ENCODE results near the gene TRIP13.
"Not testable (repeated sequence)": the region's sequence is repeated elsewhere in the genome, so short reads cannot be mapped to it uniquely, and the experiment has no call there.

The TRIP13 gene, protein sequence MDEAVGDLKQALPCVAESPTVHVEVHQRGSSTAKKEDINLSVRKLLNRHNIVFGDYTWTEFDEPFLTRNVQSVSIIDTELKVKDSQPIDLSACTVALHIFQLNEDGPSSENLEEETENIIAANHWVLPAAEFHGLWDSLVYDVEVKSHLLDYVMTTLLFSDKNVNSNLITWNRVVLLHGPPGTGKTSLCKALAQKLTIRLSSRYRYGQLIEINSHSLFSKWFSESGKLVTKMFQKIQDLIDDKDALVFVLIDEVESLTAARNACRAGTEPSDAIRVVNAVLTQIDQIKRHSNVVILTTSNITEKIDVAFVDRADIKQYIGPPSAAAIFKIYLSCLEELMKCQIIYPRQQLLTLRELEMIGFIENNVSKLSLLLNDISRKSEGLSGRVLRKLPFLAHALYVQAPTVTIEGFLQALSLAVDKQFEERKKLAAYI

DNA sequence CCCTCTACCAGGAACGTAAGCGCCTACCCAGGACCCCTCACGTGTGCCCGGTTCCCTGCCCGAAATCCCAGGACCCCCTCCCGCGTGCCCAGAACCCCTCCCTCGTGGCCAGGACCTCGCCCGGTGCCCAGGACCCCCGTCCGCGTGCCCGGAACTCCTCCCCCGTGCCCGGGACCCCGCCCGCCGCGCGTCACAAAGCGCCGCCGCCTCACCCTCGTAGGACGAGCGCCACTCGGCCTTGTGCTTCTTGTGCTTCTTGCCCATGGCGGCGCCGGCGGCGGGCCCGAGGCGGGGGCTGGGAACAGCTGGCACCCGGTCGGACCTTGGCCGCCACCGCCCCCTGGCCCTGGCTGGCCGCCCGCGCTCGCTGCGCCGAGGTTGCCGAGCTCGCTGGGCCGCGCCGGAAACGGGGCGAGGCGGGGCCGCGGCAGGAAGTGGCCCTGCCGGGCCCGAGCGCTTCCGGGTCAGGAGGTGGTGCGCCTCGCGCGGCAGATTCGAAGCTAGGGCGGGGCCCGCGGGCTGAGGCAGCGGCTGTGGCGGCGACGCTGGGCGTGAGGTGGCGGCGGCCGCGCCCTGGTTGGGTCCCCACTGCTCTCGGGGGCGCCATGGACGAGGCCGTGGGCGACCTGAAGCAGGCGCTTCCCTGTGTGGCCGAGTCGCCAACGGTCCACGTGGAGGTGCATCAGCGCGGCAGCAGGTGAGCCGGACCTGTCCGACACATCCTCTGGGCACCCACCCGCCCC is at the start of gene TRIP13, which contains the start of gene BRD9:
Gene TRIP13, plus strand, starts transcription at position 491 of the 743 bp plus-strand sequence. Its CDS starts 115 bp downstream, at position 606.
Gene BRD9, minus strand, starts transcription at position 408 of the 743 bp plus-strand sequence. Its CDS starts 144 bp downstream, at position 264.
- peak; percentile 69 for DNase-seq (ENCODE audit: low read depth)

DNA sequence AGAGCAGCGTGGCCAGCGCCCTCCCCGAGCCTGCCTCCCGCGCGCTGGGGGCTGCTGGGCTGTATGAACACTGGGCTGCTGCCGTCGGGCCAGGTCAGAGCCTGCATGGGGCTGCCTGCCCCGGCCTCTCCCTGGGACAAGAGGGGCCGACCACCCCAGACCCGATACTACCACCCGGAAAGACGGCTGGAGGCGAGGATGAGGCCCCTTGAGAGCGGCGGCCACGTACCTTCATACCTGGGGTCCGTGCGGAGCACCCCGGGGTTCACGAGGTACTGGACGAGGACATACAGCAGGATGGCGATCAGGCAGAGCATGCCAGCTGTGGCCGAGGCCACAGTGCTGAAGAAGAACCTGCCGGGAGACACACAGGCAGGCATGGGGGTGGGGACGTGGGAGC is 49.3 kb upstream of the TRIP13 start:
- not testable (repeated sequence) for DNase-seq (ENCODE audit: low read depth)

DNA sequence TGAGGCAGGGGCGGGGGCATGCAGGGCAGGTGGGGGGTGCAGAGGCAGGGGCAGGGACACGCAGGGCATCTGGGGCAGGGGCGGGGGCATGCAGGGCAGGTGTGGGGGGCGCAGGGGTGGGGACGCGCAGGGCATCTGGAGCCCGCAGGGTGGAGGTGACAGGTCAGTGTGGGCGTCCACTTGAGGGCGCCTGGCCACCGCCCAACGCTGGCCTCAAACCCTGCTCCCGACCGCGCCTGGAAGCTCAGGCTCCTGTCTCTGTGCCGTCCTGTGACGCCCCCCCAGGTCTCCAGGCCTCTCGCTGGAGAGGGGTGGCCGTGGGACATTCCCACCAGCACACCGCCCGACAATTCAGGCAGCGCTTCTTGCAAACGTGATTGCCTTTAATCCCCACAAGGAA is 48.8 kb upstream of the TRIP13 start:
- DNase-seq (ENCODE audit: low read depth): not testable (repeated sequence)

DNA sequence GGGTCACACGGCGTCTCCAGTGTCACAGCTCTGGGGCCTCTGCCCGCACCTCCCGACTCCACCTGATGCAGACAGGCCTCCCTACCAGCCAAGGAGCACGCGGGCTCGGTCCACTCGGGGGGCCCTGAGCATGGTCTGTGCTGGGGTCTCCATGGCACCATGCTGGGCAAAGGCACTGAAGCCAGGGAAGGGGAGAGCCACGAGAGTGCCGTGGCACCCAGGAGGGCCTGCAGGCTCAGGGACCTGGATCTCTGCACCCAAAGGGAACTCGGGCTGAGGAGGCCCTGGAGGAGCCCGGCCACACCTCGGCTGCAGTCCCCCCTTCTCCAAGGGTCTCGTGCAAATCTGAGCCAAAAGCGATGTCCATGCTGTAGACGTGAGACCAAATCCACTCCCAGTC is 48.3 kb upstream of the TRIP13 start:
- DNase-seq (ENCODE audit: low read depth): not testable (repeated sequence)

DNA sequence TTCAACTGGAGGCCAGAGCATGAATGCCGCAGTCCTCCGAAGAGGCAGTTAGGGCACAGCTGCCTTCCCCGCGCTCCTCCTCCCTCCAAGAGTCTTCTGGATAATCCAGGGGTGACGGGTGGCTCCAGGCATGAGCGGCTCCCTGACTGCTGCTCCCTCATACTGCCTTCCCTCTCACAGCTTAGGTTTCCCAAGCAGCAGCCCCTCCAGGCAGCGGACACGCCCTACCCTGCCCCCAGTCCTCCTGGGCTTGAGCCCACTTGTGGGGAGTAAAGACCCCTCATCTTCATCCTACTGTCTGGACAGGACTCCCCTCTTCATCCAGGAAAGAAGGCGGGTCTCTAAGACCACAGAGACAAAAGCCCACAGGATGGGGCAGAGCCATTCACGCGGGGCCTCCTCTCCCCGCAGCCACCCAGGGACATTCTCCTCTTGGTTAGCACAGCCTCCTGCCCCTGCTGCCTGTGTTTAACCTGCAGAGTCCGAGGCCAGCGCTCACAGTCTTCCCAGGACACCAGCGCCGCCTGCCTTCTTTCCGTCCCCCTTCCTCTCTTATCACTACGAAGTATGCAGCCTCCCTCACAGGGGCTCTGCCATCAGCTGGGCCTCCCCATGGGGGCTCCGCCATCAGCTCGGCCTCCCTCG is 47.5 kb upstream of the TRIP13 start:
- DNase-seq (ENCODE audit: low read depth): not testable (repeated sequence)

DNA sequence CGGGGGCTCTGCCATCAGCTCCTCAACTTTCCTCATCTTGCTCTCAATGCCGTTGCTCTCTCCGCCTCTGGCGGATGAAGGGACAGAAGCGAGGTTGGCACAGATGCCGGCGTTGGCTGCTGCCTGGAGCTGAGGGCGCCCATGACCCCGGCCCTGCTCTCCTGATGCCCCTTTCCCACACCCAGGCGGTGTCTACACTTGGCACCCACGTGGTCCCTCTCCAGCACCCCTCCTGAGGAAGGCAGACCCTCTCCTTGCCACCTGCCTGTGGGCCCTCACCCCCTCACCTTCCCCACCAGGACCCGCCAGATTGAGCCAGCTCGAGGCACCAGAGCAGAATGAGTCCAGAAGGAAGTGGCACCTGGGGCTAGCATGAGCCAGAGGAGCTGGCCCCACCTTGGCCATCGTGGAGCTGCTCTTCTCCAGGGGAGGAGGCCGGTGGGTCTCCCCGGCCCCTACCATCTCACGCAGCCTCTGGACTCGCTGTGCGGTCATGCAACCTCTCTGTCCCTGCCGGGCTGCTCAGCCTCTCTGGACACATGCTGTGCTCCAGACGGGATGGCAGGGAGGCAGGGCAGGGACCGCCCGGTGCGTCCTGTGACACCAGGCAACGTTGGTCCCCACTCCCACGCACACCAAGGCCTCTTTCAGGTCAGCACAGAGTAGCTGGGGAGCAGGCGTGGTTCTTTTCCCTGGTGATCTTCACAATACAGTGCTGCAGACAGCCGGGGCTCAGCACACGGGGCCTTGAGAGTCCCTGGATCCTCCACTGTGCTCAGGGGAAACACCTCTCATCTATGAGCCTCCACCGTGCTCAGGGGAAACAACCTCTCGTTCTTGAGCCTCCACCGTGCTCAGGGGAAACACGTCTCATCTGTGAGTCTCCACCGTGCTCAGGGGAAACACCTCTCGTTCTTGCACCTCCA is 46.7 kb upstream of the TRIP13 start:
- DNase-seq (ENCODE audit: low read depth): not testable (repeated sequence)

DNA sequence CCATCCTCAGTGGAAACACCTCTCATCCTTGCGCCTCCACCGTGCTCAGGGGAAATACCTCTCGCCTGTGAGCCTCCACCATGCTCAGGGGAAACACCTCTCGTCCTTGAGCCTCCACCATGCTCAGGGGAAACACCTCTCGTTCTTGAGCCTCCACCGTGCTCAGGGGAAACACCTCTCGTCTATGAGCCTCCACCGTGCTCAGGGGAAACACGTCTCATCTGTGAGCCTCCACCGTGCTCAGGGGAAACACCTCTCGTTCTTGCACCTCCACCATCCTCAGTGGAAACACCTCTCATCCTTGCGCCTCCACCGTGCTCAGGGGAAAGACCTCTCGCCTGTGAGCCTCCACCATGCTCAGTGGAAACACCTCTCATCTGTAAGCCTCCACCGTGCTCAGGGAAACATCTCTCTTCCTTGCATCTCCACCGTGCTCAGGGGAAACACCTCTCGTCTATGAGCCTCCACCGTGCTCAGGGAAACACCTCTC is 46.0 kb upstream of the TRIP13 start:
- DNase-seq (ENCODE audit: low read depth): not testable (repeated sequence)

DNA sequence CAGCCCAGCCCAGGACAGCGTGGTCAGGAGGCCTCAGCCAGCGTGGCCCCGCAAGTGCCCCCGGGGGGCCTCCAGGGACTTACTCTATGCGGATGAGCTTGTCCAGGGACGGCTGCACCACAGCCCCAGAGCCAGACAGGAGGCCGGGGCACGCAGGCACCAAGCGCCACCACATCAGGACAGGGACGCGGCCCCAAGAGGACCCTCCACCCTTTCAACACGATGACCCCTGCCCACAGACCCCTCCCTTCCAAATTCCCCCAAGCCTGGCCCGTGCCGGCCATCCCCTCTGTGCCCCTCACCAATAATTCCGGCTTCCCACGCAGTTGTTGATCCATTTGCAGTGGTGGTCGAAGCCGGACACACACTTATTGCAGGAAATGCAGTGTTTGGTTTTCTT is 45.5 kb upstream of the TRIP13 start:
- not testable (repeated sequence) for DNase-seq (ENCODE audit: low read depth)

DNA sequence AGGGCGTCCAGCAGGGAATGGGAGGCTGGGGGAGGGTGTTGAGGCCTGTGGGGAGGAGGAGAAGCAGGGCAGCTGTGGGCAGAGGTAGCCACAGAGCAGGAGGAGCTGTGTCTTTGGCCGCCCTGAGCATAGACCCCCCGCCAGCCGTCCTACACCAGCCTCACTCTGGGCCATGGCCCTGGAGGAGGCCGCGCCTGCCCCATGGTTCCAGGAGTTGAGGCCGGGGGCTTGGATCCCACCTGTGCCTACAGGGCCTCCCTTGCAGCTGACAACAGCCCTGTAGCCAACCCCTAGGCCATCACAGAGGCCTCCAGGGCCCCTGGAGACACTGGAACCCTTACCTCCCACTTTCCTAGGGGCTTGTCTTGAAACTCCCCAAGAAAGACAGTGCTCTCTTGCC is 44.9 kb upstream of the TRIP13 start:
- DNase-seq (ENCODE audit: low read depth): not testable (repeated sequence)

DNA sequence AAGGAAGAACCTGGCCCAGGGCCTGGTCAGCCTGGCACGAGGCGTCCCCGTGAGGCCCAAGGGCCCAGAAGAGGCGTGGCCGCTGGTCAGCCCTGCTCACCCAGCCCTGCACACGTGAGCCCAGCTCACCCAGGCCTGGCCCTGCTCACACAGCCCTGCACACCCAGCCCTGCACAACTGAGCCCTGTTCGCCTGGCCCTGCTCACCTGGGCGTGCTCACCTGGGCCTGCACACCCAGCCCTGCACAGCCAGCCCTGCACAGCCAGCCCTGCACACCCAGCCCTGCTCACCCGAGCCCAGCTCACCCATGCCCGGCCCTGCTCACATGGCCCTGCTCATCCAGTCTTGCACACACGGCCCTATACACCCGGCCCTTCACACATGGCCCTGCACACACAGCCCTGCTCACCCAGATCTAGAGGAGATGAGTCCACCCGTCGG is 44.0 kb upstream of the TRIP13 start:
- DNase-seq (ENCODE audit: low read depth): no peak

DNA sequence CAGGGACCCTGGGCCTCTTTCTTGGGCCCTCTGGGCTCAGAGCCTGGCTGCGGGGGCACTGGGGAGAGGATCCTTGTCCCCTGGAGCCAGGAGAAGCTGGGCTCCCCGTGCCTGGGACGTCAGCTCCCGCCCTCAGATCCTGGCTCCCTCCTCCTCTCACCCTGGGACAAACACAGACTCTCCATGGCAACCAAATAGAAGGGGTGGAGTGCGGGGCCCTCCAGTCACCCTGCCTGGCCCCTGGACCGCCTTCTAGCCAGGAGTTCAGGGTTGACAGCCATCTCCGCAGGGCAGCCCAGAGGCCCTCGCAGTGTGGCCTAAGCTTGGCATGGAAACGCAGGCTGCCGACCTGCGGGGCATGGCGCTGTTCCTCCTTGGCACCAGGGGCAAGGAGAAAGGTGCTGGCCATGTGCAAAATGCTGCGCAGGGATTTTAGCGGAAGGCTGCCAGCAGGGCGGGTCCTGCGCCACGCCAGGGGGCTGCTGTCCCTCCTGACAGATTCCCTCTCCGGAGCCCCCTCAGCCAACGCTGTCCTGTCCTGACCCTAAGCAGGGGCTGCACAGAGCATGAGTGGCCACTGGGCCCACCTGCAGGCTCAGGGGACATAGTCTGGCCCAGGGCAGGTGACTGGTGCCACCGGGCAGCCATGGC is 42.9 kb upstream of the TRIP13 start:
- DNase-seq (ENCODE audit: low read depth): no peak

DNA sequence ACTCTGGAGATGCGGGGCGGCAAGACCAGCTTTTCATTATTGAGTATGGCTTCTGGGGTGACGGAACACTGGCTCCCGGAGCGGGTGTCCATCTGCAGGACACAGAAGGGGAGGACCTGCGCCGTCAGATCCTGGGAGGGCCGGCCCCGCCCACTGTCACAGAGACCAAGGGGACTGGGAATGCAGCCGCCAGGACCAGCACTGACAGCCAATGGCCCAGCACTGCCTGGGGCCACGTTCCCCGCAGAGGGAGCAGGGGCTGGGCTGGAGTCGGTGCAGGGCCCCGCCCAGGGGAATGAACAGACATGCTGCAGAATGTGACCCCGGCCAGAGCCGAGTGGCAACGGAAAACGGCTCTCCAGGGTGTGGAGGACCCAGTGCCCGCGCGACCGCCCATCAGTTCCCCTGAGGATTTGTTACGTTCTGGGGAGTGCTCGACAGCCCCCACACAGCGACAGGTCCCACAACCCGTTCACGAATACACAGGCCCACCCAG is 42.1 kb upstream of the TRIP13 start, which contains the start of gene ZDHHC11:
Gene ZDHHC11, minus strand, starts transcription at position 476 of the 496 bp plus-strand sequence. Its CDS starts 384 bp downstream, at position 92.
- no peak for DNase-seq (ENCODE audit: low read depth)

DNA sequence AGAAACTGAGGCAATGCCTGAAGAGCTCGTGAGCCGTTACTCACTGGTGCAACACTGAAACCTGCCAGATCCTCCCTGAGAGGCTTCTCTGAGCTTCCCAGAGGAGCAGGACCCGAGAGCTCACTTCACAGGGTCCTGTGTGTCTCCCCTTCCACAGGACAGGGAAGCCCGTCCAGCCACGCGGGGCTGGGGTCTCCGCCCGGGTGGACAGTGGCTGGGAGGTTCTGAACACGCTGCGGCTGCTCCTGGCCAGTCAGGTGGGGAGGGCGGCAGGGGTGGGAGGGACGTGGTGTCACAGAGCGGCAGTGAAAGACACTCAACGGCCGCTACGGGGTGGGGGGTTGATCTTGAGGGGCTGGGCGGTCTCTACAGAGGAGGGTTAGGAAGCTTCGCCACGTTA is 41.6 kb upstream of the TRIP13 start:
- no peak for DNase-seq (ENCODE audit: low read depth)

DNA sequence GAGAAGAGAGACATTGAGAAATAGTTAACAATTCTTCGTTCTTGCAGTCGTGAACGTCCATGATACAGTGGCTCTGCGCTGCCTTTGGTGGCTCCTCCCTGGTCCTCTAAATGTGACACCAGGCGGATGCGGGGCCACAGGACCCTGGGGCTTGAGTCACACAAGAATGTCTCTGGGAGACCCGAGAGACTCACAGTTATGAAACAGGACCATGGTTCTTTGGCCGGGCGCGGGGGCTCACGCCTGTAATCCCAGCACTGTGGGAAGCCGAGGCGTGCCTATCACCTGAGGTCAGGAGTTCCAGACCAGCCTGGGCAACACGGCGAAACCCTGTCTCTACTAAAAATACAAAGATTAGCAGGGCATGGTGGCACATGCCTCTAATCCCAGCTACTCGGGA is 41.1 kb upstream of the TRIP13 start:
- no peak for DNase-seq (ENCODE audit: low read depth)

DNA sequence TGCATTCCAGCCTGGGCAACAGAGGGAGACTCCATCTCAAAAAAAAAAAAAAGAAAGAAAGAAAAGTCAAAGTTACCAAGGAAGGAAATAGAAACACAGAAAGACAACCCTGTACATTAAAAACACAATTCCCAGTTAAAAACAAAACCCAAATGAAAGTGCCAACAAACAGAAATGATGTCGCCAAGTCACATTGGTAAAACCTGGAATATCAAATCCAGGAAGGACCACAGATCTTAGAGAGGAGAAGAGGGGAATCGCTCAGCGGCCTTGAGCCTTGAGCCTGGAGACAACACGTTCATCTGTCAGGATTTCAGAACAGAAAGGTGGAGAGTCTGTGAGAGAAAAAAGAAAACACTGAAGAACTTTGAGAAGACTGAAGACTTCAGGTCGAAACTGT is 40.7 kb upstream of the TRIP13 start:
- no peak for DNase-seq (ENCODE audit: low read depth)

DNA sequence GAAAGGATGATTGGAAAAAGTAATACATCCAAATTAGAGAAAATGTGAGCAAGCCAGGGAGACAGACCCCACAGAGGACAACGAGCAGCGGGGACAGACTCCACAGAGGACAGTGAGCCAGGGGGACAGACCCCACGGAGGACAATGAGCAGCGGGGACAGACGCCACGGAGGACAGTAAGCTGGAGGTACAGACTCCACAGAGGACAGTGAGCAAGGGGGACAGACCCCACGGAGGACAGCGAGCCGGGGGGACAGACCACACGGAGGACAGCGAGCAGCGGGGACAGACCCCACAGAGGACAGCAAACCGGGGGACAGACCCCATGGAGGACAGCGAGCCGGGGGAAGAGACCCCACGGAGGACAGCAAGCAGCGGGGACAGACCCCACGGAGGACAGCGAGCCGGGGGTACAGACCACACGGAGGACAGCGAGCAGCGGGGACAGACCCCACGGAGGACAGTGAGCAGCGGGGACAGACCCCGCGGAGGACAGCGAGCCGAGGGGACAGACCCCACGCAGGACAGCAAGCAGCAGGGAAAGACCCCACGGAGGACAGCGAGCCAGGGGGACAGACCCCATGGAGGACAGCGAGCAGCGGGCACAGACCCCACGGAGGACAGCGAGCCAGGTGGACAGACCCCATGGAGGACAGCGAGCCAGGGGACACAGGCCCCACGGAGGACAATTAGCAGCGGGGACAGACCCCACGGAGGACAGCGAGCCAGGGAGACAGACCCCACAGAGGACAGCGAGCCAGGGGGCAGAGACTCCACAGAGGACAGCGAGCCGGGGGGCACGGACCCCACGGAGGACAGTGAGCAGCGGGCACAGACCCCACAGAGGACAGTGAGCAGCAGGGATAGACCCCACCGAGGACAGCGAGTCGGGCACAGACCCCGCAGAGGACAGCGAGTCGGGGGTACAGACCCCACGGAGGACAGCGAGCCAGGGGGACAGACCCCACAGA is 40.0 kb upstream of the TRIP13 start:
- DNase-seq (ENCODE audit: low read depth): no peak

DNA sequence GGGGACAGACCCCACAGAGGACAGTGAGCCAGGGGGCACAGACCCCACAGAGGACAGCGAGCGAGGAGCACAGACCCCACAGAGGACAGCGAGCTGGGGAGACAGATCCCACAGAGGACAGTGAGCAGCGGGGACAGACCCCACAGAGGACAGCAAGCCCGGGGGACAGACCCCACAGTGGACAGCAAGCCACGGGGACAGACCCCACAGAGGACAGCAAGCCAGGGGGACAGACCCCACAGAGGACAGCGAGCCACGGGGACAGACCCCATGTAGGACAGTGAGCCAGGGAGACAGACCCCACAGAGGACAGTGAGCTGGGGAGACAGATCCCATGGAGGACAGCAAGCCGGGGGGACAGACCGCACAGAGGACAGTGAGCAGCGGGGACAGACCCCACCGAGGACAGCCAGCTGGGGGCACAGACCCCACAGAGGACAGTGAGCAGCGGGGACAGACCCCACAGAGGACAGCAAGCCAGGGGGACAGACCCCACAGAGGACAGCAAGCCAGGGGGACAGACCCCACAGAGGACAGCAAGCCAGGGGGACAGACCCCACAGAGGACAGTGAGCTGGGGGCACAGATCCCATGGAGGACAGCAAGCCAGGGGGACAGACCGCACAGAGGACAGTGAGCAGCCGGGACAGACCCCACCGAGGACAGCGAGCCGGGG is 39.1 kb upstream of the TRIP13 start:
- DNase-seq (ENCODE audit: low read depth): not testable (repeated sequence)

DNA sequence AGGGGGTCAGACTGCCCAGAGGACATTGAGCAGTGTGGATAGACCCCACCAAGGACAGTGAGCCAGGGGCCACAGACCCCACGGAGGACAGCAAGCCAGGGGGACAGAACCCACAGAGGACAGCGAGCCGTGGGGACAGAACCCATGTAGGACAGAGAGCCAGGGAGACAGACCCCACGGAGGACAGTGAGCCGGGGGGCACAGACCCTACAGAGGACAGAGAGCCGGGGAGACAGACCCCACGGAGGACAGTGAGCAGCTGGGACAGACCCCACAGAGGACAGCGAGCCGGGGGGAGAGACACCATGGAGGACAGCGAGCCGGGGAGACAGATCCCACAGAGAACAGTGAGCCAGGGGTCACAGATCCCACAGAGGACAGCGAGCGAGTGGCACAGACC is 38.5 kb upstream of the TRIP13 start:
- DNase-seq (ENCODE audit: low read depth): no peak

Data from stimulated activated CD8-positive, alpha-beta memory T cell treated with anti-CD3 and anti-CD28 coated beads, Interleukin-12 subunit alpha, Interleukin-12 subunit beta, amount 100 ng/mL, for 1 hour (primary cell).